GM19455 (cell line): Measurements from ENCODE around the gene IPO11.

Experiments used
- ATAC-seq: cut with Tn5 transposase; IDR thresholded peaks from one replicate; pipeline ENCODE4 v1.9.1; 2021; ENCODE audit not compliant: unreplicated experiment

The IPO11 gene

DNA sequence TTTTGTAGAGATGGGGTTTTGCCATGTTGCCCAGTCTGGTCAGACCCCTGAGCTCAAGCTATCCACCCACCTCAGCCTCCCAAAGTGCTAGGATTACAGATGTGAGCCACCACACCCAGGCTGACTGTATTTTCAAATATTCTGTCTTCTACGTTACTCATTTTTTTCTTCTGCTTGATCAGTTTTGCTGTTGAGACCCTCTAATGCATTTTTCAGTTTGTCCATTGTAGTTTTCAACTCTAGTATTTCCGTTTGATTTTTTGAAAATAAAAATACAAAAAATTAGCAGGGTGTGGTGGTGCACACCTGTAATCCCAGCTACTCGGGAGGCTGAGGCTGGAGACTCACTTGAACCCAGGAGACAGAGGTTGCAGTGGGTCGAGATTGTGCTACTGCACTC, 155.6 kb downstream of the IPO11 start:
- ATAC-seq = no peak

DNA sequence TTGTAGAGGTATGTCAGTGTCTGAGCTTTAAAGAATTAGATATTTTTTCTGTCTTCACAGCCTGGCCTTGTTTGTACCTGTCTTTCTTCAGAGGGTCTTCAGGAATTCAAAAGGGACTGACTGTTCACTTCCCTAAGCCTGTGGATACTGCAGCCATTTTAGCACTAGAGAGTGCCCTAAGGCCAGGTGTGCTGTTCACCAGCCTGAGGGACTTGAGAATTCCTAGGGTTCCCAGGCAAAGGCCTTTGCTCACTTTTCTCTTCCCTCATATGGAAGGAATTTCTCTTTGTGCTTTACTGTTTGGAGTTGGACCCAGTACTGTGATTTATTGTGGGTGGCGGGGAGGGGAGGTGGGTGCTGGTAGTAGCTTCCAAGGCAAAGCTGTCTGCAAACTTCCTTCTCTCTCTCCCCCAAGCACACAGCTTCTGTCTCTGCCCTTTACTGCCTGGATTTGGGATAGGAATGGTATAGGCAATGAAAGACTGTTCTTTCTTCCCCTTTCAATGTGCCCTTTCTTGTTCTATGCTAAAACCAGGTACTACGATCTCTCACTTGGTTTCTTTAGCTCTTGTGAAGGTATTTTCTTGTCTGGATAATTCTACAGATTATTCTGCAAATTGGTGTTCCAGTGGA, 156.4 kb downstream of the IPO11 start:
- no peak for ATAC-seq

DNA sequence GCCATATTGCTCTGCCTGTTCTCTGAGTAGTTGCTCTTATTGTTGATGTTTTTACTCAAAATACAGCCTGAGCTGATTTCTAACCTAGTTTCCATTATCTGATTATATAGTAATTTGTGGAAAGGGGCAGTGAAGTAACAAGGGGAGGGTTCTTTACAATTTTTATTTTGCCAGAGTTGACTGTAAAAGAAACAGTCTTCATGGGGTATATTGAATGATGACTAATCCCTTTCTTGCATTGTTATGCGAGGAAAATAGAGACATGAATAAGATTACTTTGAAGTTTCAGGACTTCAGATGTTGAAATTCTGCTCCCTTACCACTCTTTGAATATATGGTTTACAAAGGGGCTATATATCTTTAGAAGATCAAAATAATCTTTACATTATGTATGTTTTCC, 156.9 kb downstream of the IPO11 start:
- no peak for ATAC-seq

DNA sequence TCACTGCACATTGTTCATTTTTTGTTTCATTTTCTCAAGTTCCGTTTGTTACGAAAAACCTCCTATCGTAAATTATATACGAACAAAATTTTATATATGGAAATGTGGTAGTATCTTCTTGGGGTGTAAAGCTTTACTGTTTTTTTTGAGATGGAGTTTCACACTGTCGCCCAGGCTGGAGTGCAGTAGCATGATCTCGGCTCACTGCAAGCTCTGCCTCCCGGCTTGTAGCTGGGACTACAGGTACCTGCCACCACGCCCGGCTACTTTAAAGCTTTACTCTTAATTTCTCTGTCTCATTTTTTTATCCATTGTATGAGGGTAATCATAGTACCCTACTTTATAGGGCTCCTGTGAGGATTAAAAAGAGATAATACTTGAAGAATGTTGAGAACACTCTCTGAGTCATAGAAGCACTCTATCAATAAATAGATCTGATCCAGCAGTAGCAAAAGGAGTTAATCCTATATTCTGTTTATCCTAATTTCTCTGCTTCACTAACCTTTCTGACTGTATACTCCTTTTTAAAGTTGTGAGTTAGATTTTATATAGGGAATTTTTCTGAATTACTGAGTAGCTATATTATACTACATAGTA, 160.5 kb downstream of the IPO11 start:
- ATAC-seq = no peak

DNA sequence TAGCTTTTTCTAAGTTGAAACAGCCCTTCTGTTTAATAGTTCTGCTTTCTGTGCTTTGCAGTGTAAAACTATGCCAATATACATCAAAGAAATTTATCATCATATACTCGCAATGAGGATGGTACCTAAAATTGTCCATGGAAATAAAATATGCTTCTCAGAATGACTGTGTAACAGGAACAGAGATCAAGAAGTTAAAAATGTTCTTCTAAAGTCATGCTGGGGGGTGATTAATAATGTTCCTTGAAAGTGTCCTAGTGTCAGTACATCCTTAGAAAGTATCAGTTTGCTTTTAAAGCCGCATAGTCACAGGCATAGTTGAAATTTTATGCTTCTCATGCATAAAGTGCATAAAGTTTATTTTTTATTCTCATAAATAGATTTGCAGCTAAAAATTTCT, 162.0 kb downstream of the IPO11 start:
- ATAC-seq = peak; percentile 62

DNA sequence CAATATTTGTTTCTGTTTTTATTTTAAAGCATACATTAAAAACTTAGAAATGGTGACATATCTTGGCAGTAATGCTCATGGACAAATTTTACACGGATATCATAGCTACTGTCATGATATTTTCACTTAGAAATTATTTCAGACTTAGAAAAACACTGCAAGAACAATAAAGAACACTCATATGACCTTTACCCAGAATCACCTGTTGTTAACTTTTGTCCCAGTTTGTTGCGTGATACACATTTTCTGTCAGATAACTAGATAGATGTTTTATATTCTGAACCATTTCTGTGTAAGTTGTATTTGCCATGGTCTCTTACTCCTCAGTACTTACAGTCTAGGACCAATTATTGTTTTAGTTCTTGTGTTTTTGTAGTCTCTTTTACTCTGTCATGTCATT, 162.5 kb downstream of the IPO11 start:
- no peak for ATAC-seq

DNA sequence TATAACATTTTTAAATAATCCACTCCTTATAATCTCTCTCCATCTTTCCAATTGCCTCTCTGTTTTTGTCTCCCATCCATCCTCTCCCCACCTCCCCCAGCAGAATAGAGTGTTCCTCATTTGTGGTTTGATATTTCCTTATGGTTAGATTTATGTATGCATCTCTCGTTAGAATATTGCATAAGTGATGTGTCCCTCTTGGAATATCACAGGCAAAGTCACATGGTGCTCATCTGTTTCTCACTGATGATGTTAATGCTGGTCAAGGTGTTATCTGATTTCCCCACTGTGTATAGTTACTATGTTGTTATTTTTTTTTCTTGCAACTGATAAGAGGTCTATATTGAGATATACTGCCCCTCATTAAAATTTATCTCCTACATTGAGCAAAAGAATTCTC, 162.9 kb downstream of the IPO11 start:
- ATAC-seq = no peak

DNA sequence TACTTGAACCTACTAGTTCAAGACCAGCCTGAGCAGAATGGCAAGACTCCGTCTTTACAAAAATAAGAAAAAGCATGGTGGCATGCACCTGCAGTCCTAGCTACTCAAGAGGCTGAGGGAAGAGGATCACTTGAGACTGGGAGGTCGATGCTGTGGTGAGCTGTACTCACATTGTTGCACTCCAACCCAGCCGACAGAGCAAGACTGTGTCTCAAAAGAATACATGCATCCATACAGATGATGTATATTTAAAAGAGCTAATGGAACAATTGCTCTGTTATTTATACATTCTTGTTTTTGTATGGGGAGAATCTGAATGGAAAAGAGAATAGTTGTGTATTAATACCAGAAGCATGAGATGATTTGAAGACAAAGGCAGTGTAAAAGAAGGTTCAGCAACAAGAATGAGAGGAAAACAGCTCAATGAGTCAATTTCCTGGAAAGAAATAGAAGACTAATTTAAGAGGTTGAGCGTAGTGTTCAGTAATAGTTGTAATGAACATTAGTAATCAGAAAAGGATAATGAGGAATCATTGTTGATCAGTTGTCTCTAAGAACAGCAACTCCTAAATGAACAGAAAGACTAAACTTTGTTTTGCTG, 164.1 kb downstream of the IPO11 start:
- ATAC-seq = no peak

DNA sequence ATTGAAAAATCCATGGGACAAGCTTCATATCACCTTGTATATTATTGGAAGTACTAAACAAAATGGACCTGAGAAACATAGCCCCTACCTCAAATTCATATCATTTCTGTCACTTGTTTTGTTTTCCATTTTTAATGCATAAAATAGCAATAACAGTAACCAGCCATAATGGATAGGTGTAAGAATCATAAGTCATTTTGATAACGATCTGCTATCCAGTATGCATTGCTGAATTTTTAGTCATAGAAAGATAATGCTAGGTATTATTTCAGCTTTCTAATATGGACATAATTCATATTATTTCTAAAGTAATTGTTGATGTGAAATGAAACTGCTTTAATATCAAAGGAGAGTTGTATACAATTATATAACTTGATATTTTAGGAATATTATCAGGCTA, 164.9 kb downstream of the IPO11 start:
- ATAC-seq = no peak

DNA sequence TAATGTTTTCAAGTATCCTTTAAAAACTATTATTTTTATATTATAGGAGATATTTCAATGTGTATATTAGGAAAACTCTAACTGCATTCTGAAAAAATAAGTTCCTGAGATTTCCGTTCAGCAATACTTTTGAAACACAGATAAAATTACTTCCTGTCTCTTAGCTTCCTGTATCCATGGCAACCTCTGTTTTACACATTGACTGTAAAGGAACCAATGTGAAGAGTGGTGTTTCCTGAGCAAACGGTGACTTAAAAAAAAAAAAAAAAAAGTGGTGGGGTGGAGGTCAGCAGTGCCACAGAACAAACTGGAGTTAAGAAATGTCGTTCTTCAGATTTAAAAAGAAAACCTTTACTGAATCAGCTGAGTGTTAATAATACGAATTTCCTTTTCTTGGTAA, 166.0 kb downstream of the IPO11 start, which contains the start of gene LRRC70:
LRRC70 (plus strand) TSS at position 280 of the 400 bp plus-strand sequence. CDS start 620 bp downstream, outside the sequence.
- ATAC-seq = peak; percentile 75

DNA sequence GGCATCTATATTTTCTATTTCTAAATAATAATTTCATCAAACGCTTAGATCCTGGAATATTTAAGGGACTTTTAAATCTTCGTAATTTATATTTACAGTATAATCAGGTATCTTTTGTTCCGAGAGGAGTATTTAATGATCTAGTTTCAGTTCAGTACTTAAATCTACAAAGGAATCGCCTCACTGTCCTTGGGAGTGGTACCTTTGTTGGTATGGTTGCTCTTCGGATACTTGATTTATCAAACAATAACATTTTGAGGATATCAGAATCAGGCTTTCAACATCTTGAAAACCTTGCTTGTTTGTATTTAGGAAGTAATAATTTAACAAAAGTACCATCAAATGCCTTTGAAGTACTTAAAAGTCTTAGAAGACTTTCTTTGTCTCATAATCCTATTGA, 167.2 kb downstream of the IPO11 start:
- ATAC-seq = no peak

DNA sequence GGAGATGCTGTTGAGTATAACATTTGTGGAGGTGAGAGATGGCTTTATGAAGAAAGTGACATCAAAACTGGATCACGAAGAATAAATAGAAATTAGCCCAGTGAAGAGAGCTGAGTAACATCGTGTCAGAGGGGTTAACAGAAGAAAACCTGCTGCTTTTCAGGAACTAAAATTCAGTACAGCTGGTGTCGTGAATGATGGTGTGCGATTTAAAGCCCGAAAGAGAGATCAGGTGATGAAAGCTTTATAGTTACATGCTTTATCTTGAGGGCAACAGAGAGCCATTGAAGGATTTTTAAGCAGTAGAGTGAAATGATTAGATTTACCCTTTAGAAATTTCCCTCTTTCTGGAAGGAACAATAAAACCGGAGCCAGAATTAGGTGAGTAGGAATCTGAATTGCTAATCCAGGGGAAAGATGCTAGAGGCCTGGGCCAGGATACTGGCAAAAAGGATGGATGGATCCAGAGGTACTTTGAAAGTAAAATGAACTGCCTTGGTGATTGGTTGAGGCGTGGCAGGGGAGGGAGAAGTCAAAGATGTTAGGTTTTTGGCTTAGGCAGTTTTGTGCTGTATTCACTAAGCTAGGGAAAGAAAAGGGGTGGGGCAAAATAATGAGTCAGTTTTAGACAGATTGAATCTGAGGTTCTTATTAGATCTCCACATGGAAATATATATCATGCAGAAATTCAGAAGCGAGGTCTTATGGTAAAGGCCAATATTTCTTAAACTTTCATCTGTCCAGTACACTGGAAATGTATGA, 169.5 kb downstream of the IPO11 start:
- ATAC-seq = no peak

DNA sequence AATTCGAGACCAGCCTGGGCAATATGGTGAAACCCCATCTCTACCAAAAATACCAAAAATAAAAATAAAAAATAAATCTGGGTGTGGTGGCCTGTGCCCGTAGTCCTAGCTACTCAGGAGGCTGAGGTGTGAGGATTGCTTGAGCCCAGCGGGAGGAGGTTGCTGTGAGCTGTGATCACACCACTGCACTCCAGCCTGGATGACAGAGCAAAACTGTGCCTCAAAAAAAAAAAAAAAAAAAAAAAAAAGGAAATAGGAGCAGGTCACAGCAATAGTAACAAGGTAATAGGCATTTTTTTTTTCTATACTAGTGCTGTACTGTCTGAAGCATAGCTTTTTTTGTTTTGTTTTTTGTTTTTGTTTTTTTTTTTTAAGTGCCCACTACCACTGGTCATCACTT, 171.8 kb downstream of the IPO11 start:
- no peak for ATAC-seq

DNA sequence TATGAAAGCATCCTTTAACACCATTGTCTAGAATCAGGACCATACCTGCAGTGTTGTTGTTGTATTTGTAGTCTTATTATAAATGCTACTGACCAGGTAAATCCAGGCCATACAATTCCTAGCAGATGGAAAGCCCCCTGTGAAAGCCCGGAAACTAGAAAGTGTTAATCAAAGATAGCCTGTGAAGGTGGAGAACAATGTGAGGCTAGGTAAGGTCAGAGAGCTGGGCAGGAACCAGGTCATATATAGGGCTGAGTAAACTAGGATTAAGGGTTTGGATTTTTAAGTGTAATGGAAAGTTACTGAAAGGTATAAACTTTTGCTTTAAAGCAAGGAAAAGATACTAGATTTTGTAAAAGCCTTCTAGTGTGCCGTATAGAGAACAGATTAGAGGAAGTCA, 172.7 kb downstream of the IPO11 start:
- ATAC-seq = no peak

DNA sequence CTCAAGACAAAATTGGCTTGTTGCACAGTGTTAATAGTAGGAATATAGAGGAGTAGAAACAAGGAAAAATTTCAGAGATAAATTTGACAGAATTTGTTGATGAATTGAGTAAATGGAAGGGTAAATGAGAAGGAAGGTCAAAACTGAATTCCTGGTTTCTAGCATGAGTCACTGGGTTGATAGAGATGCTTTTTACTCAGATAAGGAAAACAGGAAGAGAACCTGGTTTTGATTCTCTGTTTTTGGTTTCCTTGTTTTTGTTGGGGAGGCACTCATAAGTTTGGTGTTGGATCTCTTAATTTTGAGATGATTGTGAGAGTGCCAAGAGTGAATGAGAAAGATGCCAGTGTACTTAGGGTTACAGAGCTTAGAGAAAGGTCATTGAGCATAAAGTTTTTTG, 173.2 kb downstream of the IPO11 start:
- no peak for ATAC-seq

DNA sequence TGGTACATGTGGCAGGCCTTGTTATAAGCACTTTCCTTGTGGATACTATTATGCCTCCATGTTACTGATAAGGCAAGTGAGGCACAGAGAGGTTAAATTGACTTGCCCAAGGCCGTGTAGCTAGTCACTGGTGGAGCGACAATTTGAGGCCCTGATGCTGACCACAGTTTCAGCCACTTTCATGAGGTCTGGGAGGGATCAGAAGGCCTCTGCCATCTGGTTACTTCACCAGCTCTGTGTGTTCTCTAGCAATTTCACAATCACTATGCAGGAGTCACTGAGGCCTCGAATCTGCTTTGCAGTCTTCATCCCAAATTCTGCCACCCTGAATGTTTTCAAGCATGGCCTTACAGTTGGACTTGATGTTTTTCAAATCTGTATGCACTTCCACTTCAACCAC, 175.2 kb downstream of the IPO11 start:
- no peak for ATAC-seq

DNA sequence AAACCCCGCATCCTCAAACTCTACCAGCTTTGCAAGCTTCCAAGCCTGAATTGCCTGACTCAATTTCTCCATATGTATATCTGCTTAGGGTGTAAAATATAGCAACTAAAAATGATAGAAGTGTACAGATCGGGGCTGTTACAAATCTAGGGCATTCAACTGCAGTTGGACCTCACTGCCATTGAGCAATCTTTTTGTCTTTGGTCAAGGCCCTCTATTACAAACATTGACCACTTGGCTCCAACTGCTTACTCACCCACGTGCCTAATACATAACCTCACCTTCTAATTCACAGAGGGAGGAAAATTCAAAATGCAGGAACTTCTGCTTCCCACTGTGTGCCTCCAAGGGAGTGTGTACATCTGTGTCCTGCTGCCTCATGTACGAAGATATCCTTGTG, 176.1 kb downstream of the IPO11 start:
- no peak for ATAC-seq

DNA sequence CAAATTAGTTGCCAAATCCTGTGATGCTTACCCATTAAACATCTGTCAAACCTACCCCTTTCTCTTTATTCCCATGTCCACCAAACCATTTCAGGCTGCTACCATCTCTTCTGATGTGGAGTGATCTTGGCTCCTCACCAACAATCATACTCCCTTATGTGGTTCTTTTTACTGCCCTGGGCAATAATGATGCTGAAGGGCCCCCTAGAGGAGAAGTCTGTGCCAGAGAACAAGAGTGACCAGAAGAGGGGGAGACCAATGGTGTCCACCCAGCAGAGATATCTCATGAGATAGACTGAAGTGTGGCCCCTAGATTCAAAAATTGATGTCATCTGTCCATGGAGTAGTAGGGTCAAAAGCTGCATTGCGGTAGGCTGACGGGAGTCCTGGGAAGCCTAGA, 176.9 kb downstream of the IPO11 start:
- no peak for ATAC-seq

DNA sequence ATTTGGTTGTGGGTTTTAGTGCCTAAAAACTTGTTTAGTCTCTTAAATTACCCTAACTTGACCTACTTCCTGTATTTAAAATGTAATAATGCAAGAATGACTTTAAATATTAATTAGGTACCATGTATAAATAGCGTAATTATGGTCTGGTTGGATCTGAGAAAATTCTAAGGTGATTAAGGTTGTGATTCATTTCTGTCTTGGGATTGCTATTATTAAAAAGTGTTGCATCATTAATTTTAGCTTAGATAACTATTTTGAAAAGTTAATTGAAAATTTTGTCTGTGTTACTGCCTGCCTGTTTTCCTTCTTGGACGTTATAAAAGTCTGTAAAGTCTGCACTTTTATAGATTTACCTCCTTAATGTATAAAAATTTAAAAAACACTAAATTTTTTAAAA, 177.8 kb downstream of the IPO11 start:
- ATAC-seq = no peak

DNA sequence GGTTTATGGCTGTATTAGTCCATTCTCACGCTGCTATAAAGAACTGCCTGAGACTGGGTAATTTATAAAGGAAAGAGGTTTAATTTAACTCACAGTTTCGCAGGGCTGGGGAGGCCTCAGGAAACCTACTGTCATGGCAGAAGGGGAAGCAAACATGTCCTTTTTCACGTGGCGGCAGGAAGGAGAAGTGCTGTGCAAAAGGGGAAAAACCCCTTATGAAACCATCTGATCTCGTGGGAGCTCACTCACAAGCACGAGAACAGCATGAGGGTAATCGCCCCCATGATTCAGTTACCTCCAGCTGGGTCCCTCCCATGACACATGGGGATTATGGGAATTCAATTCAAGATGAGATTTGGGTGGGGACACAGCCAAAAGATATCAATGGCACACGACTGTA, 180.0 kb downstream of the IPO11 start:
- no peak for ATAC-seq

DNA sequence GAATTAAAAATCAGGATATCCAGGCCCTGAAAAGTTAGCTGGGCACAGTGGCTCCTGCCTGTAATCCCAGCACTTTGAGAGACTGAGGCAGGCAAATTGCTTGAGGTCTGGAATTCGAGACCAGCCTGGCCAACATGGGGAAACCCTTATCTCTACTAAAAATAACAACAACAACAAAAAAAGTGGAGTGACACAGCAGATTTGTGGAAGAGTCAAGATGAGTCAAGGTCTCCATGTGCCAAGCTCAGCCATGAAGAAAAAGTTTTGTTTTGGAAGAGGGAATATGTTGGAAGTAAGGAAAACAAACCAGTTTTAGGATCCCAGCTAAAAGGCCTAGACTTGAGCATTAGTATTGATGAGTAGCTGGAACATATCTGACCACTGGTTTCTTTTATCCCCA, 180.8 kb downstream of the IPO11 start:
- no peak for ATAC-seq

DNA sequence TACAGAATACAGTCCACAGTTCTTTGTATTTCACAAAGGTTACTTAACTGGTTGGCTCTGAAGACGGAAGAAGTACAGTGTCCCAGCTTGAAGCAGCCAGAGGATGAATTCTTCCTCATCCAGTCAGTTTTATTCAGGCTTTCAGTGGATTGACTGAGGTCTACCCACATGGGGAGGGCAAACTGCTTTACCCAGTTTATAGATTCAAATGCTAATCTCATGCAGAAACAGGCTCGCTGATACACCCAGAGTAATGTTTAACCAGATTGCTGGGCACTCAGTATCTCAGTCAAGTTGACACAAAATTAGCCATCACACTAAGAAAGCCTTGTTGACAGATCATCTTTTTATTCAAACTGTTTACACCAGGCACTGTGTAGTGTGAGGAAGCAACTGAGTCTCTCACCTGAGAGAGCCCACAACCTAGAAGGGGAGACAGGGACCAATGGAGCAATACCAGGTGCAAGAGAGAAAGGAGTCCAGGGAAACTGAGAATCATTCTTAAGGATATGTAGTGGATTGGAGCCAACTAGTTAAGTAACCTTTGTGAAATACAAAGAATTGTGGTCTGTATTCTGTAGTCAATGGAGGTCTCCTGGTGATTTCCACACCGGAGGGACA, 181.9 kb downstream of the IPO11 start:
- ATAC-seq = no peak
